ENCODE results near the gene ZNF830. TPM values are rescaled to one million over a fixed set of nuclear protein-coding genes. Genes with fewer than 3 reads are reported as not detected.

The ZNF830 gene
- 5.6 and 7.3 TPM in 2 replicates for total RNA-seq

GRCh38 chr17:34961093-34961911 lies at the start of gene ZNF830, which contains the start of gene CCT6B:
Gene ZNF830 (plus strand): TSS chr17:34961540. CDS start chr17:34961567, 27 bp downstream.
Gene CCT6B (minus strand): TSS chr17:34961460. CDS start chr17:34961393, 67 bp downstream.

GRCh38 chr17:34980353-34980680 lies 19.0 kb downstream of the ZNF830 start, which contains the start of gene LIG3:
Gene LIG3 (plus strand): TSS chr17:34980512. CDS start chr17:34983006, 2,494 bp downstream.

Other genes with a start within 250 kb of the ZNF830 start
- 0.54 and 2.4 TPM in 2 replicates for gene CCT6B, start 80 bp upstream of the ZNF830 start, total RNA-seq
- gene LIG3, start 19.0 kb downstream of the ZNF830 start, total RNA-seq: 8.7 and 11.9 TPM in 2 replicates
- gene RFFL, start 102.2 kb downstream of the ZNF830 start, total RNA-seq: 5.3 and 10.8 TPM in 2 replicates
- gene RAD51D, start 158.3 kb downstream of the ZNF830 start, total RNA-seq: 4.7 and 9.0 TPM in 2 replicates
- not detected in 2 replicates for gene FNDC8, start 160.1 kb downstream of the ZNF830 start, total RNA-seq
- gene NLE1, start 180.8 kb downstream of the ZNF830 start, total RNA-seq: 7.8 and 9.6 TPM in 2 replicates
- not detected in 2 replicates for gene UNC45B, start 186.3 kb downstream of the ZNF830 start, total RNA-seq
- not detected in 2 replicates for gene SLC35G3, start 232.9 kb downstream of the ZNF830 start, total RNA-seq